DMS 273 treated with DMSO at 0.1 percent for 48 hours (cell line): ENCODE results near the gene LIPC.
A peak's percentile ranks its signal among the peaks of the same experiment; 100 is the strongest.

Experiments
- DNase-seq: peaks from one replicate; lab custom pipeline; 2025; lab: John Stamatoyannopoulos, UW

Gene LIPC

DNA sequence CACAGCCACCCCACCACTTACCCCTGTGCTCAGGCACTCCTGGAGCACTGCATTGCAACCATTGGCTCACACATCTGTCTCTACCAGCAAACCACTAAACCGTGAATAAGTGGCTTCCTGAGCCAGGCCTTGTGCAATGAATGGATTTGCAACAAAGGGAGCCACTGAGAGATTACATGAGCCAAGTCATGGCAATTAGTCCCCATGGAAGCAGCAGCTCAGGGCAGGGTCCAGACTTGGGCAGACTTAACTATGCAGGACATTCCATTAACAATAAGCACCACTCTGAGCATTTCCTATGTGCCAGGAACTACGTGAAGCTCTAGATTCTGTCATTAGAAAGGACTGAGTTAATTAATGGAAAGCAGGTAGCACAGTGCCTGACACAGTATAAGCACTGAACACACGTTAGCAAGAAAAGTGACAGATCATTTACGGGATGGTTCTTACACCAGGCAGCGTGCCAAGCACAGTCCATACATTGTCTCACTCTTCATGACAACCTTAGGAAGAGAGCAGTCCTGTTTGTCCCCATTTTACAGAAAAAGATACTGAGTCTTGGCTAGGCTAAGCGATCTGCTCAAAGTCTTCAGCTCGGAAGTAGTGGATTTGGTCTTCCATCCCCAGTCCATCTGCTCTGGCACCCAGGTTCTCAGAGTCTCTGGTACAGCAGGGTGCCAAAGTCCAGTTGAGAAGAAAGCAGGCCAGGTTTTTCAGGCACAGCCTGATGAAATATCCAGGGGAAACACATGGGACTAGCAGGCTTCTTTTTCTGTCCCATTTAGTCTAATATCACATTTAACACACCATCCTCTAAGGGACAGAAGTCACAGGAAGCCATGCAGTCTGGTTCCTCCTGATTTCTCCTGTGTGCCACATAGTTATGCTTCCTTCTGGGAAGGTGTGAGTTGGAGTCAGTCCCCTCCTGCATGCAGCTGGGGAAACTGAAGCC is 44.1 kb downstream of the LIPC start:
- no peak for DNase-seq

DNA sequence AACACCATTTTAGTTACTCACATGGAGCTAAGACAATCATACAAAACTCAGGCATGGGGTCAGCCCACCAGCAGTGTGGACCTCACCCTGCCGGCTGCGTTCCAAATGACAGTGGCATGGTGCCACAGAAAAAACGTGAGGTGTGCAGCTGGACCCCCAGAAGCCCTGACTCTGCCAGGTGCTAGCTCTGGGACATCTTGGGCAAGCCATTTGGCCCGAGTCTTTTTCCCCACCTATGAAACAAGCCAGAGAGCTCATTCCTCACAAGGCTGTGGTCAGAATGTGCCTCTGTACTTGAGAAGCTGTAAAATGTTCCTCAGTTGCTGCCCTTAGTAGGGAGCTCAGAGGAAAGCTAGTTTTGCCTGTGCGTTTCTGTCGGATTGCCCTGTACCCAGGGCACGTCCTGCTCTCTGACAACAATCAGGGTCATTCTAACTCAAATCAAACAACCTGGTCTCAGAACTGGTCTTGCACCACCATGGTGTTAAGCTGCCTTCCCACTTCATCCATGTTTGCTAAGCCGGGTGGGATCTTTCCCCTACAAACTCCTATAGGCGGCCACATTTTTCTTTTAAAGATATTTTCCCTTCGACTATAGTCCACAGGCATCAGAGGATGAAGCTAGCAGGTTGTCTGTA is 44.9 kb downstream of the LIPC start:
- no peak for DNase-seq

DNA sequence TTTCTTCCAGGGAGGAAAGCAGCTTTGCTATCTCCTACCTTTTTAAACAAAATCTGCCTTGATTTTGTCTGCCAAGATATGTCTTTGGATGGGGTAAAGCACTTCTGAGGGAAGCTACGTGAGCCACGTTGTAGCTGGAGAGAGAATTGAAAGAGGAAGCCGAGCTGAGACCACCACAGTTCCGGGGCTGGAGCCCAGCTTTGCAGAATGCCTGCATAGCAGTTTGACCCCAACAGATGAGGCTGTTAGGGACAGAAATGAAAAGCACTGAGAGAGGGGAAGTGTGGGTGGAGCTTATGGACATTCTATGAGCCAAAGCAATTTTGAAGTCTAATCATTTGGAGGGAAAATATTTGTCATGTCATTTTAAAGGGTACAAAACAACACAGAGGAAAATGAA is 45.4 kb downstream of the LIPC start:
- DNase-seq: no peak

DNA sequence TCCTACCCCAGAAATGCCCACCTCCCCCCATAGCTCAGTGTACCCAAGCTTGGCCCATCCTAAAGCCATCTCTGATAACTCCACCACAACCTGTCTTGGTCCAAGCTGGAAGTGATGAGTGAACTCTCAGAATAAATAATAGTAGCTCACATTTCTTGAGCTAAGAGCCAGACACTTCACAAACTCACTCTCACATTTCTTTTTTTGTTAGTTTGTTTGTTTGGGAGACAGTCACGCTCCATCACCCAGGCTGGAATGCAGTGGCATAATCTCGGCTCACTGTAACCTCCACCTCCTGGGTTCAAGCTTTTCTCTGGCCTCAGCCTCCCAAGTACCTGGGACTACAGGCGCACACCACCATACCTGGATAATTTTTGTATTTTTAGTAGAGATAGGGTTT is 46.2 kb downstream of the LIPC start:
- no peak for DNase-seq

DNA sequence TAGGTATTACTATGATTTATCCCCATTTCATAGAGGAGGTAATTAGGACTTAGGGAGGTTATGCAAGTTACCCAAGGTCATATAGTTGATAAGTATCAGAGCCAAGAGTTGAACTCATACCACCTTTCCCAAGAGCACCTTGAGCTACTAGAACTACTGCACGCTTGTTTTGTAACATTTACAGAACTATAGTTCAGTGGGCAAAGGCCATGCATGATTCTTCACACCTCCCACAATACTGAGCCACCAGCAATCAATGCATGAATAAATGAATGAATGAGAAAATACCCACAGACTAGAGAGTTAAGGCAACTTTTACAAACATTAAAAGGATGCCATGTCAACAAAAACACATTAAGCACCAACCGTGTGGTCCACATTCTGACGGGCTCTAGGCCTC is 46.8 kb downstream of the LIPC start:
- no peak for DNase-seq

DNA sequence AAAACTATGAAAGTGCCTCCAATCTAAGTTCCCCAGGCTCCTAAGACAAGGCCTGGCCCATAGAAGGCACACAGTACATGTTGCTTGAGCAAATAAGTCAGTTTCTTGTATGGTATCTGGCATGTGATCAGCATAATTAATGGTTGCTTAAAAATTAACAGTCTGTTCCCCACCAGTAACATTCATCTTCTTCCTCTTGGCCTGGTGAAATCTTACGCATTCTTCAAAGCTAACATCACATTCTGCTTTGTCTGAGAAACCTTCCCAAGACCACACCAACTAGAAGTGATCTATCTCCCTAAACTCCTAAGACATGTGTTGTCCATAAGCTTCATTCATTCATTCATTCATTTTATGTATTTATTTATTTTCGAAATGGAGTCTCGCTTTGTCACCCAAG is 48.1 kb downstream of the LIPC start:
- DNase-seq: no peak

DNA sequence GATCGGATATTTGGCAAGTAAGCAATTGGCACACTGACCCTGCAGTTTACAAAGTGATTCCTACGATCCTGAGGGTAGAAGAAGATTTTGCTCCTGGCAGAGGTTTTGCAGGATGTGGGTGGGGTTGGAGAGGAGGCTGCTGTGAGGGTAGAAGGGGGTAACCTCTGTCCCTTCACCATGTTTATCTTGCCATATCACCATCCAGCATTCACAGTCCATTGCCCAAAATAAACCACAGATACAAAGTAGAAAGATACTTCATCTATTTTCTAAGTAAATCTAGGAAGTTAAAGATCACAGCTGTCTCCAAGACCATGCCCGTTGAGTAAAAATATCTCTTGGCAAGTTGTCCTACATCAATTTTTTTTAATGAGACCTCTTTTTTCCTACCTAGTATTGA is 51.6 kb downstream of the LIPC start:
- no peak for DNase-seq

DNA sequence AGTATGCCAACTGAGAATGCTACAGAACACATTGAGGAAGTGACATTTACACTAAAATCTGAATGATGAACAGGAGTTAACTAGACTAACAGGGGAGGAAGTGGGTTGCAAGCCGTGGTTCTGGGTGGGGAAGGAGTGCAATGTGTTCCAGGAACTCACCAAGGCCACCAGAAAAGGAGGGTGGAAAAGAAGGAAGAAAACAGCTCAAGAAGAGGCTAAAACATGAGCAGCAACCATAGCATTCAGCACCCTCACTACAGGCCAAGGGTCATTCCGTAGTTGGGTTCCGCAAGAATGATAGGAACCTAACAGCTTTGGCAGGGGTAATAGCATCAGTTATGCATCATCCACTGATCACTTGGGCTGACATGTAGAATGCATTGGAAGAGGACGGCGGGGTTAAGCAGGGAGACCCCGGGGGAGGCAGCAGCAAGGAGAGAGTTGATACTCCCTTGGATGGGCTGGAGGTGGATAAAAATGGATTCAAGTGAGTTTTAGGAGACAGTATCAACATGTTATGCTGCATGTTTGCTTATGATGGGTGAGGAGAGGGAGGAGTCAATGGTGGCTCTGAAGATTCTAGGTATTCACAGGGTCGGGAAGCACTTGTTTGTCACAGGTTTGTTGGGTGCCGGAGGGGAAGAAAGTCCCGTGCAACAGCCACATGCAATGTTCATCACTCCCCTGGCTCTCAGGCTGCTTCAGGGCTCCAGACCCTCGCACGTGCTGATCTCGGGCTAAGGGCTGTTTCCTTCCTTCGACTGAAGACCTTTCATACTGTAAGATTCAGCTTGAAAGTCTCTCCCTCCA is 53.2 kb downstream of the LIPC start:
- no peak for DNase-seq

DNA sequence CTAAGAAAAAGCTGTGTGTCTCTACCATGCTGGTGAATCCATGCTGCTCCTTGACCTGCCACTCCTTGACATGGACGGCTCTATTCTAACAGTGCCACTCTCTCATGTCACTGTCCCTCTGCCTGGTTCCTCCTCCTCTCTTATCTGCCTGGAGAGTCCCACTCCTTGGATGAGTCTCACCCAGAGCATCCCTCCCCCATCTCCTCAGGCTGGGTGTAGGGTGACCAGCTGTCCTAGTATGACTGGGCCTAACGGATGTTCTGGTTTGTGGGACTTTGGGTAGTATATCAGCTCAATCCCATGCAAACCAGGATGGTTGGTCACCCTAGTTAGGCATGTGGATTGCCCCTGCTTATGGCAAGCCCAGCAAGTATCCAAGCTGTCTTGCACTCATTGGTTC is 54.3 kb downstream of the LIPC start:
- no peak for DNase-seq

DNA sequence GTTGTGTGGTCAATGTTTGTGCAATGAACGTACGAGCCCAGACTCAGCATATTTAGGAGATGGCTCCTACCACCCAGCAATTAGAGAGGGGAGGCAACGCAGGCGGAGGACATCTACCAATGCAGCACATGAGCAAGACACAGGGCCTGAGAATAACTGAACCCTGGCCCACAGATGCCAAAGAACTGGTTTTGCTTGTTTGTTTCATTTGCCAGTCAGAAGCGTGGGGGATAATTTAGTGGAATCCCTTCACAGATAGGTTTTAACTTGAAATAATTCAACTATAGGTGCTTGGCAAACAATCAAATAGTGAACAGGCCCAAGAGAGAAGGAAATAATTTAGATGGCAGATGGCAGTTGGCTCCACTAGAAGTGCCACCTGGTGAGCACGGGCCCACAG is 54.8 kb downstream of the LIPC start:
- peak; percentile 69 for DNase-seq

DNA sequence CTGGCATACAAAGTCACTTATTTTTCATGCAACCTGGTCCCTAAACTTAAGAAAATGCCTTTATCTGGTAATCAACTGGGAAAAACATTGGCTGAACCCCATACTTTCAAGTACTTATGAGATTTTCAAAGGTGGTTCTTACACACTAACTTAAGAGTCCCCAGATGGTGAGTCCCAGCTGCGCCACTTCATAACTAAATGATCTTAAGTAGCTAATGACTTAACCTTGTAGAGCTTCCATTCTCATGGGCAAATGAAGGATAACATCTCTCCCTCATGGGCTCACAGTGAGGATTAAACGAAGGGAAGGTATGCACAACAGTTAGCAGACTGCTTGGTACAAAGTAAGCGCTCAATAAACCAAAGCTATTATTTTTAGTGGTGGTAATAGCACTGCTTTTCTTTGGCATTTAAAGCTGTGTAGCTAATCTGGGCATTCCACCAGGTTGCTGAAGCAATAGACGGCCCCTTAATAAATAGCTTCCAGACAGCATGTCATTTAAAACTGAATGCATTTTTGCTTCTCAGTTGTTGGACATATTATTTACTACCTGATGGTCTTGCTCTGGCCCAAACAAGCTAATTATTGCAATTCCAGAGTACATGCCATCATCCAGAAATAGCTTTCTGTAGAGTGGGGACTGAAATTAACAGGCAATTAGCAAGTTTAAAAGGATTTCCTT is 55.4 kb downstream of the LIPC start:
- peak; percentile 81 for DNase-seq

DNA sequence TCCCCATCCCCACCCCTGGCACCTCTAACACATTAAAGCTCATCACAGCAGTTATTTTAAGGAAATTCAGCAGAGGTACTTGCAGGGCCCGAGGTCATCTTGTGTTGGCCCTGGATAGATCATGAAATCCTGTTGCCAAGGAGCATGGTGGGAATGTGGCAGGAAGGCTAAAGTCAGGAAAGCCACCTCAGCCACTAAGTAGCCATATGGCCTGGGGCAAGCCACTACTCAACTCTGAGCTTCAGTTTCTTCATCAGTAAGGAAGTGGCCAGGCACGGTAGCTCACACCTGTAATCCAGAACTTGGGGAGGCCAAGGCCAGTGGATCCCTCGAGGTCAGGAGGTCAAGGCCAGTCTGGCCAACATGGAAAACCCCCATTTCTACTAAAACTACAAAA is 55.9 kb downstream of the LIPC start:
- no peak for DNase-seq

DNA sequence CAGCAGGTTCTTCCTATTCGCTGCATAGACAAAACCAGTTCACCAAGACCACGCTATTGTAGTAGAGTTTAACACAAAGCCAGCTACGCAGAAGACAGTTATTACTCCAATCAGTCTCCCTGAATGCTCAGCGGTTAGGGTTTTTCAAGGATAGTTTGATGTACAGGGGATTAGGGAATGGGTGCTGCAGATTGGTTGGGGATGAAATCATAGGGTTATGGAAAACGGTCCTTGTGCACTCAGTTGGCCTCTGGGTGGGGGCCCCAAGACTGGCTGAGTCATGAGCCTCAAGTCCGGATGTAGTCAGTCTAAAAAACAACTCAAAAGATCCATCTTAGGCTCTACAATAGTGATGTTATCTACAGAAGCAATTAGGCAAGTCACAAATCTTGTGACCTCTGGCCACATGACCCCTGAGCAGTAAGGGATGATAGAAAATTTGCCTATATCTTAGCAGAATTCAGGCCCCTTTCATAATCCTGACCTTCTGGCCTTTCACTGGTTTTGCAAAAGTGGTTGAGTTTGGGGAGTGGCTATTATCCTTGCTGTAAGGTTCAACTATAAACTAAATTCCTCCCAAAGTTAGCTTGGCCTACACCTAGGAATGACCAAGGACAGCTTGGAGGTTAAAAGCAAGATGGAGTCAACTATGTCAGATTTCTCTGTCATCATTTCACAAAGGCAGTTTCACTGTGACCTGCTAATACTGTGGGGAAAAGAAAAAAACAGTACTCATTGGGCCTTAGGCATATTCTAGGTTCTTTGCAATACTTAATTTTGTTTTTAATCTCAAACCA is 57.7 kb downstream of the LIPC start:
- DNase-seq: no peak

DNA sequence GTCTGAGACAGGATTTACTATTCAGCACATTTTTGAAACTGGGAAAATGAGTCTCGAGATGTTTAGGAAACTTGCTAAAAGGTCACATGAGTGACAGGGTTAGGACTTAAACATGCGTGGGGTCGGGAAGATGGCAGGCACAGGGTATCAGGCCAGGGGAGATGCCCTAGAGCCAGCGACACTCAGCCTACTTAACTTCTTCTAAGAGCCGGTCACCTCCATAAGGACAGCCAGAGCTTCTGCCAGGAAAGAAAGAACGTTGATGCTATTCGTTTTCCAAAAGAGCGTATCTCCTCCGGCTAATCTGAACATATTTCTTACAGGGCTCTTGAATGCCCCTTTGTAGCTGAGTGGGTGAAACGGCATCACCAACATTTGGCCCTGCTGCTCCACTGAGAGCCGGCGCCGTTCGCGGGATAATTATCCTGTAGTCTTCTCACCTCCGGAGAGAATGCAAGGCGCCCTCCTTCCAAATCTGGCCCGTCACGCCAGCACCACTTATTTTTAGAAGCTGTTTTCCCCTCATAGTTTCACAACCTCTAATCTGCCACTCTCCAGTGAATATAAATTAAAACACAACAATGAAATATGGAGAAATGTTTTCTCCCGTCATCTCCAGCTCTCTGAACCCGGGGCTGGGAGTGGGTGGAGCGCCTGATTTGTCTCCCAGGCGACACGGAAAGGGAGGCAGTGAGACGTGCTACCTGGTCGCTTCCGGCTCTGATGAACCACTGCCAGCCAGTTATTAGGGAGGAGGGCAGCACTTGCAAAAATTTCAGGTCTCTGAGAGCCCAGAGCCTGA is 58.5 kb downstream of the LIPC start:
- DNase-seq: no peak

DNA sequence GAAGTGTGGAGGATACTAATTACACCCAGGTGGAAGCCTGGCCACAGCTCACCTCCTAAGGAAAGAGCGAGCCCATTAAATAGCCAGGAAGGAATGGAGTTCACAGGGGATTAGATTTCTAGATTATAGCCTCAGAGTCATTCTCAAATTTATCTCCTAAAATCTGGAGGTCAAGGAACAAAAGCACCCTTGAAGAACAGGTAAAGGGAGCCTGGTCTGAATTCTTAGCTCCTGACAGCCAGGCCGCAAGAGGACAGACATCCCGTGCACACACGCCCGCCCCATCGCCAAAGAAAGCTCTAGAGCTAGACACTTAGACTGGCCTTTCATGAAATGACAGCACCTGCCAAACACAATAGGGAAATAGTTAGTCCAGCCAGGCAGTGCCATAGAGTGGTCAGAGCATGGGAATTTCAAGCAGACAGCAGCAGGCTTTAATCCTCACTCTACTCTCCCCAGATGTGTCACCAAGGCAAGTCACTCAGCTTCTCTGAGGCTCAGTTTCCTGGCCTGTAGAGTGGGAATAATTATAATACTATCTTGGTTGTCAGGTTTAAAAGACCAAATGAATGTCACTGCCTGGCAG is 59.2 kb downstream of the LIPC start:
- DNase-seq: no peak

DNA sequence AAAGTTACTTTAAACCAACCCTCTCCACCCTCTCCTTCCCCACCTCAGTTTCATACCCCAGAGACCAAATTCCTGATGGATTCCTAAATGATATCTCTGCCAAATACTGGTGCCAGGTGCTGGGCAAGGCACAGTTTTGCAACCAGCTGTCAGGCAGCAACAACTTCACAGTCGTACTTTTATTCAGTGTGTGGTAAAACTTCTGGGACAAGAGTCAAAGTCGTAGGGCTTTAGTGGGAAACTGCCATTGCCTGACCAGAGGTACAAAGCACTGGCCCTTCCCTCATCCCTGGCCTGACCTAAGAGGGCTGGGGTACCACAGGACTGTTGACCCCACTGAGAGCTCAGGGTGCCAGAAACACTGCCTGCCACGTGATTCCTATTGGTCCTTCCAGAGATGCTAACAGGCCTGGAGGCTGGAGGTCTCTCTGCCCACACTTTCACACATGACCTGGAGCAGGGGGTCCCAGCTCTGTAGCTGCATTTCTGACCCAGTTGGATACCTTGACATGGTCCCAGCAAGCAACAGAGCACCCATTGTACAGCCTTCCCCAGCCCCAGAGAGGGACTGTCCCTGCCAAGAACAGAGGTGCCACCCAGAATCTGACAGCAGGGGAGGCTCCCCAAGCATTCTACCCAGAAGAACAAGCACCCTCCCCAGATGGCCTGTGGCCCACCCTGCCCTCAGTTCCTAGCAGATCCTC is 59.9 kb downstream of the LIPC start:
- DNase-seq: no peak

DNA sequence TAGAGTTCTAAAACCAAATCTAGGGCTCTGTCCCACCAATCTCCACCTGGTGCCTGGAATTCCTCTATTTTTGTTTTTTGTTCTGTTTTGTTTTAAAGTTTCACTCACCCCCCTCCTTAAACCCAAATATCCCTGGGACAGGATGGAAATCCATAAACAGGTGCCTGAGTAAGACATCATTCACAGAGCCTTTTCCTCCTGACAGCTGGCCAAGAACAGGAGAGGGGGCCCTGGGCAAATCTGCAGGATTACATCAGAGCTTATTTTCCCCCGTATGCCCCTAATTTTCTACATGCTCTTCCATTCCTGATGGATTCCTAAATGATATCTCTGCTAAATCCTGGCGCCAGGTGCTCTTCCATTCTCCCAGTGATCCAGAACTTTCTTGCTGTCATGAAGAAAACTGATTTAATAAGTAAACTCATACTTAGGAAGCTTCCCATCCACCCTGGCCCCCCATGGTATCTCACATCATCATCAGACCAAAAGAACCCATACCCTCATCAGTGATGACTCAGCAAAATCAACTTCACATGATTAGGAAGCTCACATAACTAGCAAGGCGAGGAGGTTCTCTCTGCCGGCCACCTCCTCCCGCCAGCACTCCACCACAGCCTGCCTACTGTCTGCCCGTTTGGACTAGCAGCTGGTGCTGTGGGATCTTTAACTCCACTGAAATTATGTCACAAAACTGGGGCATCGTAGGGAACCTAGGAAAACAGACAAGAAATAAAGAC is 61.0 kb downstream of the LIPC start:
- peak; percentile 71 for DNase-seq

DNA sequence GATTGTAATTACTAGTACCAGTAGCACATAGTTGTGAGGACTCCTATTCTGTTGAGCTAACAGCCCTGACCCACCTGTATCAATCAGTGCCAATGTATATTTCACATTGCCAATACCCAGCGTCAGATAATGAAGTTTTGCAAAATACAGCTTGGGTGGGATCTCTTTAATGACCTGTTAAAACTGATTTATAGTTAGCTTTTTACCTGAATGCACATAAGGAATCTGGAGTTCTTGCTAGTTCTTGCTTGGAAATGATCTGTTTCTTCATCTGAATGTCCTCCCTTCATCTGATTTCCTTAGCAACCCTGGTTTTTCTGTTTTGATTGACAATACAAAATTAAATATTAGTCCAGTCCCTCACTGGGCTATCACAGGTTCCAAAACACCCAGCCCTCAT is 62.8 kb downstream of the LIPC start:
- no peak for DNase-seq
